DMS153 (cell line): ENCODE results near the gene MFAP5.
"Not testable (repeated sequence)": the region's sequence is repeated elsewhere in the genome, so short reads cannot be mapped to it uniquely, and the experiment has no call there.

ENCODE experiments used
- DNase-seq: peaks from one replicate; lab custom pipeline; 2025; lab: John Stamatoyannopoulos, UW

MFAP5 gene

GRCh38 chr12:8675591-8676036 is 13.0 kb upstream of the MFAP5 start:
- DNase-seq, result no peak

DNA sequence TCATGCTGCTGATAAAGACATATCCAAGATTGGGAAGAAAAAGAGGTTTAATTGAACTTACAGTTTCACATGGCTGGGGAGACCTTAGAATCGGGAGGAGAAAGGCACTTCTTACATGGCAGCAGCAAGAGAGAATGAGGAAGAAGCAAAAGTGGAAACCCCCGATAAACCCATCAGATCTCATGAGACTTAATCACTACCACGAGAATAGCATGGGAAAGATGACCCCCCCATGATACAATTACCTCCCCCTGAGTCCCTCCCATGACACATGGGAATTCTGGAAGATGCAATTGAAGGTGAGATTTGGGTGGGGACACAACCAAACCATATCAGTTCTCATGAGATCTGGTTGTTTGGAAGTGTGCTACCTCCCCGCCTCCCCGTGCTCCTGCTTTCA is 9.8 kb upstream of the MFAP5 start:
- no peak for DNase-seq

DNA sequence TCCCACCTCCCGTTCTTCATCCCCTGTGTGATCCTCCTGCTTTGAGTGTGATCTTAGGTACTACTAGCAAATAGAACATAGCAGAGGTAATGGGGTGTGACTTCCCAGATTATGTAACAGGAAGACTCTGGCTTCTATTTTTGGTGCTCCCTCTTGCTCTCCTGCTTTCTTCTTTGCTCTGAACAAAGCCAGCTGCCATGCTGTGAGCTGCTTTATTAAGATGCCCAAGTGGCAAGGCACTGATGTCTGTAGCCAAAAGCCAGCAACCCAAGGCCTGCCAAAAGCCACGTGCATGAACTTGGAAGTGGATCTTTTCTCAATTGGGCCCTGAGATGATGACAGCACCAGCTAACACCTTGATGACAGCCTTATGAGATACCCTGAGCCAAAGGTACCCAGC is 5.8 kb upstream of the MFAP5 start:
- DNase-seq, result no peak

DNA sequence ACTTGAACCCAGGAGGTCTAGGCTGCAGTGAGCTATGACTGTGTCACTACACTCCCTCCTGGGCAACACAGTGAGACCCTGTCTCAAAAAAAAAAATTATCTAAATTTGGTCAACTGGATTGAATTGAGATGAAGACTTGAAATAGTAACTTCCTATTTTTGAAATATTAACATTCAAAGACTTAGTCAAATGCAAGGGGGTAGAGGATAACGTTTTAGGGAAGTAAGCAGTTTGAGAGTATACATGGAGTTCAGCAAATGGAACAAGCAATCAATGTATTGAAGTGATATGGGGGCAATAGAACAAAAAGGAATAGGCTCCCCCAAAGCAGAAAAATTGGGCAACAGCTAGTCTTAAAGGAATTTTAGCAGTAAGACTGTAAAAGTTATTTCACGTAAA is 4.6 kb upstream of the MFAP5 start:
- DNase-seq, result no peak

DNA sequence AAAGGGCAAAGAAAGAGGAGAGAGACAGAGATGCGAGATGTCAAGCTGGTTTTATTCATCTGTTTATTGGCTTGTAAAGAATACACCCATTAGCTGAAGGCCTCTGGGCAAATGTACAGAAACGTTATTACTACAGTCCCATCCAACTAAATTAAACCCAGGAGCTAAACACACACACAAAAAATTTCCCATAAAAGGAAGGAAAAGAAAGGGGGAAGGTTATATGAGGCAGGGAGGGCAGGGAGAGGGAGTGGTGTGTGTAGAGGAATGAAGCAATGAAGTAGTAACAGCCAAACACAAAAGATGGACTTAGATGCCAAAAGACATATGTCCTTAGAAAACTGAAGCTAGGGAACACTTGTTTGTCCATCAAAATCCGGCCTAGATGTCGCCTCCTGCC is 3.1 kb upstream of the MFAP5 start:
- DNase-seq, result no peak

- DNase-seq, result no peak
Measured at GRCh38 chr12:8664228-8664913, 1.7 kb upstream of the MFAP5 start.

DNA sequence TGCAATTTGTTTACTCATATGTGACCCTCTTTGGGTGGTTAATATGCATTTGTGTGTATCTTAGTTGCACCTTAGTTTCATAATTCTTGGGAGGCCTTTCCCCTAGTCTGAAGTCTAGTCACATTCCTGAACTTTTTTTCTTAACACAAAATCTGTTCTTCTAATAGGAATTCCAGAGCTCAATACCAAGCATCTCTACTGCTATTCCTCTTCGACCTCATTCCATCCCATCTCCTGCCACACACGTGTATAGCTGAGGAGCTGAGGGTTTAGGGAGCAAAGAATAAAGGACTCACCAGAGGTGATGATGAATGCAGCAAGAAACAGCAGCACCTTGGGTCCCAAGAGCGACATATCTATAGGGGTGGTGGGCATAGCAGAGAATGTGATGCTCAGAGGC is 875 bp downstream of the MFAP5 start:
- no peak for DNase-seq

GRCh38 chr12:8661016-8661415 is 1.6 kb downstream of the MFAP5 start:
- no peak for DNase-seq

GRCh38 chr12:8658346-8658745 is 4.3 kb downstream of the MFAP5 start:
- DNase-seq, result no peak

DNA sequence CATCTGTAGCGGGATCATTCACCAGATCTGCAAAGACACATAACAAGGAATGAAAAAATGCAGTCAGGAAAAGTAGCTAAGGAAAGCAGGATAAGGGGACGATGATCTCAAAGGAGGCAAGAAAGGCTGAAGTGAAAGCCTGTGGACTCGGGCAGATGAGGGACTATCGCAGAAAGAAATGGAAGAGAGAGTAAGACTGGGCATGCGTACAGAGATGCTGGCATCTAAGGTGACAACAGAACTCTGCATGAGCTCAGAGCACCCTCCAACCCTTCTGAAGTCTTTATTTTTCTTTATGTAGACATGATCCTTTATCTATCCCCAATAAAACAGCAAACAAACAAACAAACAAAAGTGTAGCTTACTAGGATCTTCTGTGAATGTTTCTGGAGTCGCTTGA is 7.2 kb downstream of the MFAP5 start:
- no peak for DNase-seq

- no peak for DNase-seq
Measured at GRCh38 chr12:8648576-8649205, 13.9 kb downstream of the MFAP5 start.

DNA sequence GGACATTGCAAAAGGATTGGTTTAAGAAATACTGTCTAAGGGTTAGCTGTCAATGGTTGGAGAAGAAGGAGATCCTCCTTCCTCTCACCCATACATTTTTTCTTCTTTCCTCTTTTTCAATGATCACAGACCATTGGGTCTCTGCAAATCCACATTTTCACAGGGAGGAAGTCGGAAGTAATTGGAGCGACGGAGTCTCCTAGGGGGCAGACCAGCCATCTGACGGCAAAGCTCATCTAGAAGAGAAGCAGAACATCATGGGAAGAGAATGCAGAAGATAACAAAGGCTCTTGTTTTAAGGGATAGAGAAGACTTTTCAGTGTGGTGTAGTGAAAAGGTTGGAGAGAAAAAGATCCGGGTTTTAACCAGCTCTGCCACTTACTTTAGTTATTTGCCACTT is 14.7 kb downstream of the MFAP5 start:
- no peak for DNase-seq

- no peak for DNase-seq
Measured at GRCh38 chr12:8644345-8645248, 18.0 kb downstream of the MFAP5 start.

DNA sequence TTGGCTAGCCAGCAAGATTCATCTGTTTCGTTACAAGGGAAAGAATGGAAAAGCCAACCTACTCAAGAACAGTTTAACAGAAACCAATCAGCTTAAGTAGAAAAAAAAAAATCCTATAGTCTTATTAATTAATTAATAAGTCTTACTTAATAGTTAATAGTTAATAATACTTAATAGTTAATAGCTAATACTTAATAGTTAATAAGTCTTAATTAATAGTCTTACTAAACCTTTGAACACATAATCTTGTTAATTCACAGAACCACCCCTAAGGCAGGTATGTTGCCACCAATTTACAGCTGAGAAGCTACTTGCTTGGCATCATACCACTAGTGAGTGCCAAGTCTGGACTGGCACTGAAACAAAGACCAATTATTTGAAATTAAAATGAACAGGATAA is 19.9 kb downstream of the MFAP5 start:
- no peak for DNase-seq

- no peak for DNase-seq
Measured at GRCh38 chr12:8639936-8640335, 22.7 kb downstream of the MFAP5 start.

- DNase-seq, result no peak
Measured at GRCh38 chr12:8638951-8639350, 23.7 kb downstream of the MFAP5 start.

DNA sequence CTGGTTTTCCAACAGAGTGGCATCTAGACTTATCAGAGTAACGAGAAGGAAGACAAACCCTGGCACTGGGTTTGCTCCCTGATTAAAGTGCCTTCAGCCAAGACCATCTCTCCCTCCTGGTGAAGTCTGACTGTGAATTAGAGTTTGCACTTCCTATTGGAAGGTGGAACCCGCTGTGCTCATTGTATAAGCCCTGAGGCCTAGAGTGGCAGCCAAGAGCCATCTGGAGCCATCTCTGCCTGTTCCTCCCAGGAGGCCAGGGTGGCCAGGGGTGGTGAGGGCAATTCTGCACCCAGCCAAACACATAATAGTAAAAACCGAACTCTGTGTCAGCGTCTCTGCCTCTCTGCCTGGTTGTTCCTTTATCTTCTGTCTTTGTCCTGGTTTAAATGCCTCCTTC is 25.0 kb downstream of the MFAP5 start:
- DNase-seq, result no peak

- no peak for DNase-seq
Measured at GRCh38 chr12:8637244-8637643, 25.4 kb downstream of the MFAP5 start.

DNA sequence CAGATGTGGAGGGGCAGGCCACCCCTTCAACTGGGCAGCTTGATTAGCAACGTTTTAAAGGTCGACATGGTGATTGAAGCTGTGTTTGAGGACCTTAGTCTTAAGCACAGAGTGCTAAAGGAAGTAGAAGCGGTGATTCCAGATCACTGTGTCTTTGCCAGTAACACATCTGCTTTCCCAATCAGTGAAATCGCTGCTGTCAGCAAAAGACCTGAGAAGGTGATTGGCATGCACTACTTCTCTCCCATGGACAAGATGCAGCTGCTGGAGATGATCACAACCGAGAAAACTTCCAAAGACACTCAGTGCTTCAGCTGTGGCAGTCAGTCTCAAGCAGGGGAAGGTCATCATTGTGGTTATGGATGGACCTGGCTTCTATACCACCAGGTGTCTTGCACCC is 26.0 kb downstream of the MFAP5 start:
- no peak for DNase-seq

- DNase-seq, result not testable (repeated sequence)
Measured at GRCh38 chr12:8636007-8636346, 26.6 kb downstream of the MFAP5 start.

GRCh38 chr12:8635342-8636006 is 27.2 kb downstream of the MFAP5 start:
- not testable (repeated sequence) for DNase-seq

GRCh38 chr12:8630131-8630530 is 32.5 kb downstream of the MFAP5 start:
- no peak for DNase-seq
